ENCODE results near the gene ZNF547. TPM values are rescaled to one million over a fixed set of nuclear protein-coding genes. Genes with fewer than 3 reads are reported as not detected.
A peak's percentile ranks its signal among the peaks of the same experiment; 100 is the strongest.
"Not testable (repeated sequence)": the region's sequence is repeated elsewhere in the genome, so short reads cannot be mapped to it uniquely, and the experiment has no call there.

The ZNF547 gene
- total RNA-seq, 1 donor from 2014 or later: 3.3 TPM

- not testable (repeated sequence) for DNase-seq
Measured at GRCh38 chr19:57374647-57375046, 11.3 kb downstream of the ZNF547 start.

DNA sequence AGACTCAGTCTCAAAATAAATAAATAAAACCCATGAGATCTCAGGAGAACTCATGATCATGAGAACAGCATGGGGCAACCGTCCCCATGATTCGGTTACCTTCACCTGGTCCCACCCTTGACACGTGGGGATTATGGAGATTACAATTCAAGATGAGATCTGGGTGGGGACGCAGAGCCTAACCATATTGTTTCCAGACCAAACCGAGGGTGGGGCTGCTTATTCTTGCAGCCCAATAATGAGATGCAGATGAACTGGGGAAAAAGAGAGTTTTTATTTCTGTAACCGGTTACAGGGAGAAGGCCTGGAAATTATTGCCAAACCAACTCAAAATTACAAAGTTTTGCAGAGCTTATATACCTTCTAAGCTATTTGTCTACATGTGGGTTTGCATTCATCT lies 12.8 kb downstream of the ZNF547 start:
- DNase-seq: no peak

- DNase-seq: no peak
Measured at GRCh38 chr19:57377498-57378146, 14.3 kb downstream of the ZNF547 start.

DNA sequence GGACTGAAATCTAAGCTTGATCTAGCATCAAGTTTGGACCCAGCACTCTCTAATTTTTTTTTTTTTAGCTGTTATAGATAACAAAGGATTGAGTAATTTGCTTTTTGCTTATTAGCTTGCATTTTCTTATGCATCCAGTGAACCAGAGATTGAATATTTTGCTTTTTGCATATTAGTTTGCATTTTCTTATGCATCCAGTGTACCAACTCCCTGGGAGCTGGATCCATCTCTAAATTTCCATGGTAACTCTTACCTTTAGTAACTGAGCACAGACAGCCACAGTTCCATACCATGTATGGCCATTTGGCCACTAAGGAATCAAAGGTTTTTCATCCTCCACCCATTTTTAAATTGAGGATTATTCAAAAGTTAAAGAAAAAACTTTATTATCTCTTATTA lies 17.6 kb downstream of the ZNF547 start:
- DNase-seq: no peak

DNA sequence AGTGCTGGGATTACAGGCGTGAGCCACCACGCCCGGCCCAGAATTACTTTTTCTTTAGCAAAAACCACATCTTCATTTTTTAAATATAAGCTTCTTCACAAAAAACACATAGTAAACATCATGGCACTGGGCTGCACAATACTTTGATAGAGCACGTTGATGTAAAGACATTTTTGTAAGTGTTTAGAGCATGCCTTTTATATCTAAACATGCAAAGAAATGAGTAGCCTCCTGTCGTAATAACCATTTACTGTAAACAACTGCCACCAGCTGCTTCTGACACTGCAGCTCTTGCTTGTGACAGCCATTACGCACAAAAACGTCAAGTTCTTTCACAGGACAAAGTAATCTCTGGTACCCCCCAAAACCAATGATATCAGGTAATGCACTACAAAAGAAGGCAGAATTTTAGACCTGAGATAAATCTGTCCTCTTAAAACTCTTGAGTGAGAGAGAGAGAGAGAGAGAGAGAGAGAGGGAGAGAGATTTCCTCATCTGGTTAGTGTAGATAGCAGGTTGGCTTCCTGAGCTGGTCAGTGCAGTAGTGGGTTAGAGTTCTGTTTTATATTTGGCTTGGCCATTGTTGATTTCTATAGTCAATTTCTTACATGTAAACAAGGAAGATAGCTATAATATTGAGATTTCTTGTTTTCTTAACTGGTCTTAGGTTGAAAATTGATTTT lies 19.6 kb downstream of the ZNF547 start:
- no peak for DNase-seq

DNA sequence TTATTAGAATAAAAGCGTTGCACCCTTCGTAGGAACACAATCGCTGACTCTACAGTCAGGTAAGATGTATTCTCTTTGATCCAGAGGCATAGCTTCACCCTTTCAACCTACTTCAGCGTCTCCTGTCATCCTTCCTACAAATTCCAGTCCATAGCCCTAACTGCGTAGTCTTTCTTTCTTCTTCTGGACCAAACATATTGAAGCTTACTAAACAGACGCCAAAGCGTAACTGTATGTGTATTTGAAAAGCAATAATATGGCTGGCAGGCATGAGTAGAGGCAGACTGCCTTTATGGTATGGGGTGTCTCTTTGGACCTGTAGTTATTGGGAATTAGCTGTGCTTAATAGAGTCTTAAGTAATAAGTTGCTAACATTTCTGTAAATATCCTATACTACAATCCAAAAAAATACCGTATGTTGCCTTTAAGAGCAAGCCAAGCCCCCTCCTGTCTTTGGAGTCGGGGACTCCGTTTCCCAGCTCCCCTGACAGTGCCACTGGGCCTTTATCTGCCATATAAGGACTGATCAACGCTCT lies 25.9 kb downstream of the ZNF547 start:
- no peak for DNase-seq

- DNase-seq: peak; percentile 99
Measured at GRCh38 chr19:57389730-57390598, 26.6 kb downstream of the ZNF547 start, which contains the start of gene ZNF548. ZNF548 (plus strand) TSS chr19:57389854; CDS start chr19:57390100, 246 bp downstream.

DNA sequence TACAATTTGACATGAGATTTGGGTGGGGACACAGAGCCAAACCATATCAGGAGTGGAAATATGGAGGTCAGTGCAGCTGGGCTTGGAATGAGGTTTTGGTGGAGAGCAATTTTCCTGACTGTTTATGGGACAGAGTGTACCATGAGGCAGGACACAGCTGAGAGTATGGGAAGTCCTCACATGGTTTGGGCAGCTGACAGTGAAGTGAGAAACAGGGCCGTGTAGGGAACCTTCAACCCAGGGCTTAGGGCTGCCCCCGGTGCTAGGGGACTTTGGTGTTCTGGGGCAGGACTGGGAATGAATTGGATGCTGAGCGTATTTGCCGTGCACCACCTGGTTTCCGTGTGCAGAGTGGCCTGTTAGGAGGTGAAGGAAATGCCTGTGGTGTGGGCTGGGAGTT lies 32.4 kb downstream of the ZNF547 start:
- DNase-seq: no peak

DNA sequence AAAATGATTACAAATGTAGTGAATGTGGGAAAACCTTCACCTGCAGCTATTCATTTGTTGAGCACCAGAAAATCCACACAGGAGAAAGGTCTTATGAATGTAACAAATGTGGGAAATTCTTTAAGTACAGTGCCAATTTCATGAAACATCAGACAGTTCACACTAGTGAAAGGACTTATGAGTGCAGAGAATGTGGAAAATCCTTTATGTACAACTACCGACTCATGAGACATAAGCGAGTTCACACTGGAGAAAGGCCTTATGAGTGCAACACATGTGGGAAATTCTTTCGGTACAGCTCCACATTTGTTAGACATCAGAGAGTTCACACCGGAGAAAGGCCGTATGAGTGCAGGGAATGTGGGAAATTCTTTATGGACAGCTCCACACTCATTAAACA lies 35.5 kb downstream of the ZNF547 start:
- no peak for DNase-seq

- no peak for DNase-seq
Measured at GRCh38 chr19:57403737-57404563, 40.6 kb downstream of the ZNF547 start.

GRCh38 chr19:57406516-57407123 lies 43.3 kb downstream of the ZNF547 start:
- DNase-seq: no peak

DNA sequence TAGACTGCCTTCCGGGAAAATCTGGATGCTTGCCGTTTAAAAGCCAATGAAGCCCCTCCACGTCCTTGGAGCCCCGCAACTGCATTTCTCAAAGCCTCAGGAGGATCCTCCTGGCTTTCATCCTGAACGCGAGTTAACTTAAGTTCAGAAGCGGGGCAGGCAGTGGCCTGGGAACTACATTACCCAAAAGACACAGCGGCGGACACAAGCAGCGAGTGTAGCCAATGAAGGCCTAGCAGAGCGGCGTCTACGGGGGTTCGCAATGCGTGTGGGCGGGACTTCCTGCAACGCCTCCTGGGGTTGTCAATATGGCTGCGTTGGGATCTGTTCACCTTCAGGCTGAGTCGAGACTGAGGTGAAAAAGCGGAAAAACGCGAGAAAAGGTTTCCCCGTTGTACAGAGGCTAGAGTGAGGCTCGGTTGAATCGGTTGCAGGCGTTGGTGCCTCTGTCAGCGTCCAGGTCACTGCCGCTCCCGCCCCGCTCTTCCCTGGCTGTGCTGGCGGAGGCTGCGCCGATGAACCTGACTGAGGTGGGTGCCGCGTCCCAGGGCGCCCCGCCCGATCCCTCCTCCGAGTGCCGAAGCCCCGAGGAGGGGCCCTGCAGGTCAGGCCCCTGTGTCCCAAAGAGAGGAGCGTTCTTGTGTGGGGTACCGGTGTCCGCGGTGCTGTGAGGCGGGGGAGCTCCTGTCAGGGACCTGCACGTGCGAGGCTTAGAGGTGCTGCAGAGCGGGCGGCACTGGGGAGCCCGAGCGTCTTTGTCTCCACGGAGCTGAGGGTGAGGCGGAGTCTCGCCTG lies 47.7 kb downstream of the ZNF547 start, which contains the start of gene ZNF17:
Gene ZNF17 (plus strand): TSS at position 285 of the 795 bp plus-strand sequence. CDS start 2,455 bp downstream, outside the sequence.
- DNase-seq: peak; percentile 90

DNA sequence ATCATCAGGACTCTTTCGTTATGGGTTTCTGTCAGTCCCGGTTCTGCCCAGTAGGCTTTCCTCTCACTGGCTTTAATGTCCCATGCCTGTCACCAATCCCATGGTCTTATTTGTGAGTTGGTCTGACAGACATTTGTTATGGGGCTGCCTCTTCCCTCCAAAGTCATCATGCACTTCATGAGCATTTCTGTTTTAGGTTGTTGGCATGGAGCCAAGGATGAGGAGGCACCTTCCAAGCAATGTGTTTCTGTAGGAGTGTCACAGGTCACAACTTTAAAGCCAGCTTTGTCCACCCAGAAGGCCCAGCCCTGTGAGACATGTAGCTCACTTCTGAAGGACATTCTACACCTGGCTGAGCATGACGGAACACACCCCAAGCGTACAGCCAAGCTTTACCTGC lies 56.1 kb downstream of the ZNF547 start:
- DNase-seq: no peak

DNA sequence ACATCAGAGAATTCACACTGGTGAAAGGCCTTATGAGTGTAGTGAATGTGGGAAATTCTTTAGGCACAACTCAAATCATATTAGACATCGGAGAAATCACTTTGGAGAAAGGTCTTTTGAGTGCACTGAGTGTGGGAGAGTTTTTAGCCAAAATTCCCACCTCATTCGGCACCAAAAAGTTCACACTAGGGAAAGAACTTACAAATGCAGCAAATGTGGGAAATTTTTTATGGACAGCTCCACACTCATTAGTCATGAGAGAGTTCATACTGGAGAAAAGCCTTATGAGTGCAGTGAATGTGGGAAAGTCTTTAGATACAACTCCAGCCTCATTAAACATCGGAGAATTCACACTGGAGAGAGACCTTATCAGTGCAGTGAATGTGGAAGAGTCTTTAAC lies 57.7 kb downstream of the ZNF547 start:
- DNase-seq: no peak

Other genes with a start within 250 kb of the ZNF547 start
- not detected for gene USP29, start 243.6 kb upstream of the ZNF547 start, total RNA-seq
- gene ZIM3, start 218.3 kb upstream of the ZNF547 start, total RNA-seq: not detected
- gene DUXA, start 196.1 kb upstream of the ZNF547 start, total RNA-seq: not detected
- gene ZNF264, start 172.1 kb upstream of the ZNF547 start, total RNA-seq: 21.5 TPM
- gene AURKC, start 132.5 kb upstream of the ZNF547 start, total RNA-seq: 2.3 TPM
- 27.9 TPM for gene ZNF805, start 122.9 kb upstream of the ZNF547 start, total RNA-seq
- gene ZNF460, start 83.1 kb upstream of the ZNF547 start, total RNA-seq: 95.8 TPM
- gene ZNF543, start 43.1 kb upstream of the ZNF547 start, total RNA-seq: 12.8 TPM
- 10.2 TPM for gene ZNF304, start 12.3 kb upstream of the ZNF547 start, total RNA-seq
- 13.3 TPM for gene TRAPPC2B, start within 50 bp of the ZNF547 start, total RNA-seq
- gene ZNF548, start 26.3 kb downstream of the ZNF547 start, total RNA-seq: 35.6 TPM
- gene ZNF17, start 47.6 kb downstream of the ZNF547 start, total RNA-seq: 14.7 TPM
- gene ZNF749, start 71.8 kb downstream of the ZNF547 start, total RNA-seq: 12.6 TPM
- gene VN1R1, start 93.6 kb downstream of the ZNF547 start, total RNA-seq: 1.2 TPM
- 13.9 TPM for gene ZNF772, start 114.0 kb downstream of the ZNF547 start, total RNA-seq
- gene ZNF419, start 124.2 kb downstream of the ZNF547 start, total RNA-seq: 10.5 TPM
- 9.4 TPM for gene ZNF773, start 136.4 kb downstream of the ZNF547 start, total RNA-seq
- gene ZNF549, start 163.8 kb downstream of the ZNF547 start, total RNA-seq: 9.0 TPM
- gene ZNF550, start 196.3 kb downstream of the ZNF547 start, total RNA-seq: 14.2 TPM
- 5.1 TPM for gene ZNF416, start 215.4 kb downstream of the ZNF547 start, total RNA-seq
- gene ZIK1, start 220.6 kb downstream of the ZNF547 start, total RNA-seq: 6.7 TPM
- 3.4 TPM for gene ZNF530, start 236.3 kb downstream of the ZNF547 start, total RNA-seq

Data from skin of body (tissue), 2 donors.